Pancreas (tissue), 10 donors: Measurements from ENCODE around the gene GCNT1. TPM values are rescaled to one million over a fixed set of nuclear protein-coding genes. Genes with fewer than 3 reads are reported as not detected.

ENCODE experiments used
- ATAC-seq, 4 donors: fragments of 200-7000 bp; cut with Tn5 transposase; one replicate each; pipeline versions ENCODE4 v1.8.0 to v1.9.1; 2020; ENCODE audit warnings: mild to moderate bottlenecking in 4 of 4, moderate library complexity in 4 of 4
- DNase-seq, 6 donors: peaks; one replicate each; pipeline ENCODE4 v3.0.0-alpha.2; 2020
- FAIRE-seq: peaks from 2 replicates; lab custom pipeline; 2012; peaks lifted over from hg19 to GRCh38; lab: Jason Lieb, UNC
- H3K27ac ChIP-seq, 4 donors: fragments of 200-600 bp; sonication (generic); 1 replicate in 3 of 4; 2 replicates in 1 of 4; pipeline versions ENCODE4 v1.5.0 to v1.8.0; 2020
- H3K27me3 ChIP-seq, 4 donors: fragments of 200-600 bp; one replicate each; pipeline ENCODE4 v1.8.0; 2021
- H3K36me3 ChIP-seq, 3 donors: fragments of 200-600 bp; sonication (generic) in 1 of 3; one replicate each; pipeline versions ENCODE4 v1.5.0 to v1.8.0; 2020 to 2021
- H3K4me1 ChIP-seq, 3 donors: fragments of 200-600 bp; one replicate each; pipeline ENCODE4 v1.8.0; 2021
- H3K4me3 ChIP-seq, 4 donors: fragments of 200-600 bp; sonication (generic) in 2 of 4; one replicate each; pipeline versions ENCODE4 v1.5.0 to v1.8.0; 2020 to 2021
- H3K9me3 ChIP-seq, 4 donors: fragments of 200-600 bp; one replicate each; pipeline ENCODE4 v1.8.0; 2021
- WGBS, 2 donors: extraction: QIAGEN DNeasy Blood & Tissue Kit; methylation state at CpG; one replicate each; pipeline ENCODE4 v1.1.7; 2013; 5-methylcytosine and 5-hydroxymethylcytosine counted together
- intact Hi-C, 3 donors: fragments of 100-400 bp; cut with DNase I; formaldehyde crosslinking; loops; one replicate each; pipeline versions ENCODE4 v1.11.1 to v1.14.2; 2022
- polyA plus RNA-seq, 2 donors: library from polyadenylated mRNA; stranded (reverse); fragments of 200-250 nt; gene quantifications; one replicate each; pipeline ENCODE4 v1.2.3, GENCODE V29; 2013
- total RNA-seq, 6 donors: library from RNA; stranded (reverse); fragmentation: NEBNext Ultra II Directional in 4 of 6; extraction: Animal tissue kit (Norgen Biotek cat#: 25700) in 4 of 6; gene quantifications; one replicate each; pipeline versions ENCODE4 v1.2.1 to v1.2.4, GENCODE V29; 2021 to 2023
- TF ChIP-seq, protein P1 (sequence below), 4 donors: fragments of 200-600 bp; sonication (generic) in 3 of 4; IDR thresholded peaks; one replicate each; pipeline versions ENCODE4 v1.5.0 to v1.8.0; 2021; ENCODE audit warnings: antibody characterized with exemption in 4 of 4
- donor health status: healthy with polysubstance abuse.
- donor health status: DM: no; HTN: no; CAD: no; lungs with moderate emphysema.
- donor health status: DM: no; HTN: no; CAD: no.
- donor health status: control.
- donor health status: control.
- donor health status: Bipolar disorder and iron deficiency.
- donor health status: DM: yes; HTN: yes; CAD: no.
- donor health status: DM: no; HTN: no; CAD: no.
- donor health status: DM: no; HTN: no; CAD: no.
- donor health status: DM: yes; HTN: yes; CAD: no.

The GCNT1 gene
- 1 to 10 TPM; 1.7 to 5.7 (median 3.3) TPM for total RNA-seq
- 1 to 10 TPM; 1.0 to 7.2 TPM for polyA plus RNA-seq

GRCh38 chr9:76458903-76459693 lies at the start of gene GCNT1:
GCNT1 (plus strand) TSS chr9:76459182; CDS start chr9:76502382, 43,200 bp downstream.
- 1 to 2% methylated on average over 55 to 65 of the region's 65 CpGs for WGBS, 2 donors
- no peaks in the 10 kb centered on the region for H3K36me3 ChIP-seq
- no peaks in the 10 kb centered on the region for H3K27me3 ChIP-seq
- H3K9me3 ChIP-seq, result no peaks in the 10 kb centered on the region
- ATAC-seq (peak; percentile 94 to 98 (median 96)), FAIRE-seq (no peak), DNase-seq (peak; percentile 88 to 98 (median 92))
- H3K27ac ChIP-seq, result peak within 1 kb of the TSS in 2 of 4 donors; percentile 48 to 56
- TF ChIP-seq, protein P1, sequence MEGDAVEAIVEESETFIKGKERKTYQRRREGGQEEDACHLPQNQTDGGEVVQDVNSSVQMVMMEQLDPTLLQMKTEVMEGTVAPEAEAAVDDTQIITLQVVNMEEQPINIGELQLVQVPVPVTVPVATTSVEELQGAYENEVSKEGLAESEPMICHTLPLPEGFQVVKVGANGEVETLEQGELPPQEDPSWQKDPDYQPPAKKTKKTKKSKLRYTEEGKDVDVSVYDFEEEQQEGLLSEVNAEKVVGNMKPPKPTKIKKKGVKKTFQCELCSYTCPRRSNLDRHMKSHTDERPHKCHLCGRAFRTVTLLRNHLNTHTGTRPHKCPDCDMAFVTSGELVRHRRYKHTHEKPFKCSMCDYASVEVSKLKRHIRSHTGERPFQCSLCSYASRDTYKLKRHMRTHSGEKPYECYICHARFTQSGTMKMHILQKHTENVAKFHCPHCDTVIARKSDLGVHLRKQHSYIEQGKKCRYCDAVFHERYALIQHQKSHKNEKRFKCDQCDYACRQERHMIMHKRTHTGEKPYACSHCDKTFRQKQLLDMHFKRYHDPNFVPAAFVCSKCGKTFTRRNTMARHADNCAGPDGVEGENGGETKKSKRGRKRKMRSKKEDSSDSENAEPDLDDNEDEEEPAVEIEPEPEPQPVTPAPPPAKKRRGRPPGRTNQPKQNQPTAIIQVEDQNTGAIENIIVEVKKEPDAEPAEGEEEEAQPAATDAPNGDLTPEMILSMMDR (IDR thresholded peaks at IDR 0.05), result peak in 2 of 4 donors; percentile 20 to 23
- peaks cover 4 to 23% (median 6%) of the 10 kb centered on the region in 3 donors for H3K4me1 ChIP-seq
- intact Hi-C loops, result loop anchor here in 1 of 3 donors (10.0 kb wide), 1 partner anchor 246 kb away; no protein-coding TSS in a partner anchor
- H3K4me3 ChIP-seq, result peak within 1 kb of the TSS; percentile 52 to 90 (median 74)

DNA sequence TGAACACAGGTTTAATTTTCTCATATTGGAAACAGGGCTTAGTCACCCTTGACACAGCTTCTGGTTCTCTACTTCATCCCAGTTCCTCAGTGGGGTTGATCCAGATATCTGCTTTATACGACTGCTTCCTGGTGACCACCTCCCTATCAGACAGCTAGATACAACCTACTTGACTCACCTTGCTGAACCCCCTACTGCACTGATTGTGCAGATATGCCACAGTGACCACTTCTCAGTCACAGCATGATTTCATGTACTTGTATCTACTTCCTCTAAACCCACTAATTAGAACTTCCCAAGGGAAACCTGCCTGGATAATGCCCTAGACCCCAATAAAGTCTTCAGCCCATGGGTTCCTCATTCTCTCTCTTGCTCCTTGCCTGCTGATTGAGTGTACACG lies 46.3 kb upstream of the GCNT1 start:
- DNase-seq, result no peak
- H3K27ac ChIP-seq, result no peak overlapping the region
- intact Hi-C loops, result no loop called here
- H3K36me3 ChIP-seq, result no peaks in the 10 kb centered on the region
- H3K9me3 ChIP-seq, result no peaks in the 10 kb centered on the region
- no peak overlapping the region for H3K4me3 ChIP-seq
- FAIRE-seq, result no peak
- no peaks in the 10 kb centered on the region for H3K27me3 ChIP-seq
- TF ChIP-seq, protein P1 (IDR thresholded peaks at IDR 0.05), result no peak
- WGBS, 2 donors, result 67 to 72% methylated on average over 2 of the region's 2 CpGs
- H3K4me1 ChIP-seq, result peaks cover 0 to 17% (median 9%) of the 10 kb centered on the region in 3 donors
- no peak for ATAC-seq

GRCh38 chr9:76413658-76414057 lies 45.3 kb upstream of the GCNT1 start:
- Histone ChIP-seq H3K27ac (no peak overlapping the region), H3K4me3 (no peak overlapping the region), H3K27me3 (no peaks in the 10 kb centered on the region), H3K36me3 (no peaks in the 10 kb centered on the region), H3K4me1 (peaks cover 0 to 17% (median 9%) of the 10 kb centered on the region in 3 donors), H3K9me3 (no peaks in the 10 kb centered on the region)
- ATAC-seq (no peak), FAIRE-seq (no peak), DNase-seq (no peak)
- TF ChIP-seq, protein P1 (IDR thresholded peaks at IDR 0.05), result no peak
- intact Hi-C loops, result no loop called here

DNA sequence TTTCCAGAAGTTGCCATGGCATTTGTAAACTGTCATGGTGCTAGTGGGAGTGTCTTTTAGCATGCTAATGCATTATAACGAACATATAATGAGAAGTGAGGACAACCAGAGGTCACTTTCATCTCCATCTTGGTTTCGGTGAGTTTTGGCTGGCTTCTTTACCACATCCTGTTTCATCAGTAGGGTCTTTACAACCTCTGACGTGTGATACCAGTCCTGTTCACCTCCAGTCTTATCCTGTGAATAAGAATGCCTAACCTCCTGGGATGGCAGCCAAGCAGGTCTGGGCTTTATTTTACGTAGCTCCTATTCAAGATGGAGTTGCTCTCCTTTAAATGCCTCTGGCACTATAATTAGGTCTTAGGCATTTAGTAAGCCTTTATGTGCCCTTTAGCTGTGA lies 44.3 kb upstream of the GCNT1 start:
- Histone ChIP-seq H3K4me3 (no peak overlapping the region), H3K36me3 (no peaks in the 10 kb centered on the region), H3K27ac (no peak overlapping the region), H3K27me3 (no peaks in the 10 kb centered on the region), H3K4me1 (peaks cover 0 to 17% (median 9%) of the 10 kb centered on the region in 3 donors), H3K9me3 (no peaks in the 10 kb centered on the region)
- WGBS, 2 donors, result 78 to 82% methylated on average over 4 of the region's 4 CpGs
- intact Hi-C loops, result no loop called here
- FAIRE-seq (no peak), DNase-seq (no peak), ATAC-seq (no peak)
- TF ChIP-seq, protein P1 (IDR thresholded peaks at IDR 0.05), result no peak

- Histone ChIP-seq H3K27ac (peak overlapping the region in 3 of 4 donors; percentile 26 to 64 (median 61)), H3K27me3 (no peaks in the 10 kb centered on the region), H3K4me1 (peaks cover 0 to 17% (median 9%) of the 10 kb centered on the region in 3 donors), H3K9me3 (no peaks in the 10 kb centered on the region), H3K36me3 (no peaks in the 10 kb centered on the region), H3K4me3 (no peak overlapping the region)
- no peak for FAIRE-seq
- intact Hi-C loops, result no loop called here
- WGBS, 2 donors, result 59 to 78% methylated on average over 2 of the region's 2 CpGs
- DNase-seq, result no peak
- TF ChIP-seq, protein P1 (IDR thresholded peaks at IDR 0.05), result no peak
- peak; percentile 25 to 53 (median 38) for ATAC-seq
These were observed 43.8 kb upstream of the GCNT1 start for GRCh38 chr9:76415154-76415553.
